A549 (cell line): ENCODE measurements around the gene ZNRD2. TPM values are rescaled to one million over a fixed set of nuclear protein-coding genes. Genes with fewer than 3 reads are reported as not detected.

ENCODE experiments used
- ATAC-seq, 2 experiments: fragments of 200-7000 bp in 1 of 2; fragments of >200 bp in 1 of 2; cut with Nextera tagmentation in 1 of 2; cut with Tn5 transposase in 1 of 2; 3 replicates each; pipeline versions ENCODE4 v1.8.0 to v1.9.1; 2018 to 2020; ENCODE audit warnings: mild to moderate bottlenecking in 1 of 2, moderate library complexity in 1 of 2
- CTCF ChIA-PET: fragments of 300-600 bp; sonication (Branson Sonifier 250); formaldehyde crosslinking; extraction: SDS; loops from one replicate; lab custom pipeline; 2021; ENCODE audit warnings: antibody characterized with exemption, inconsistent platforms; lab: Yijun Ruan, JAX
- POLR2A ChIA-PET: fragments of 350-600 bp; formaldehyde crosslinking; extraction: SDS; loops from one replicate; lab custom pipeline; 2021; ENCODE audit warnings: antibody characterized with exemption, inconsistent platforms; lab: Yijun Ruan, JAX
- DNase-seq, 2 experiments: peaks; one replicate each; pipeline versions ENCODE4 v3.0.0 to v3.0.0-alpha.2; 2011 to 2016; ENCODE audit warnings: low read depth in 1 of 2, low spot score in 1 of 2
- FAIRE-seq: peaks from 2 replicates; lab custom pipeline; 2011; peaks lifted over from hg19 to GRCh38; lab: Jason Lieb, UNC
- H3K27ac ChIP-seq, 2 experiments: fragments of >200 bp; sonication (Bioruptor Twin); formaldehyde crosslinking; 3 replicates each; pipeline ENCODE4 v1.5.1; 2016 to 2017
- H3K4me1 ChIP-seq: fragments of >200 bp; sonication (Bioruptor Twin); formaldehyde crosslinking; 3 replicates; pipeline ENCODE4 v1.6.1; 2016
- H3K4me2 ChIP-seq: fragments of >200 bp; sonication (Bioruptor Twin); formaldehyde crosslinking; 3 replicates; pipeline ENCODE4 v1.6.1; 2016
- H3K4me3 ChIP-seq: fragments of >200 bp; sonication (Bioruptor Twin); formaldehyde crosslinking; 3 replicates; pipeline ENCODE4 v1.5.1; 2016
- H3K9me3 ChIP-seq: fragments of >200 bp; sonication (Bioruptor Twin); formaldehyde crosslinking; 3 replicates; pipeline ENCODE4 v1.6.1; 2016
- BHLHE40 ChIP-seq: IDR thresholded peaks from 2 replicates; pipeline ENCODE4 v1.6.1; 2012; ENCODE audit warnings: low read depth, low read length, inconsistent platforms
- CBX8 ChIP-seq: fragments of 200-600 bp; sonication (generic); IDR thresholded peaks from 2 replicates; pipeline ENCODE4 v1.6.1; 2016
- CEBPB ChIP-seq, 2 experiments: fragments of >200 bp in 1 of 2; sonication (Bioruptor Twin) in 1 of 2; formaldehyde crosslinking in 1 of 2; IDR thresholded peaks; 2 replicates each; pipeline ENCODE4 v1.6.1; 2012 to 2016
- EHMT2 ChIP-seq: fragments of 200-600 bp; sonication (generic); IDR thresholded peaks from 2 replicates; pipeline ENCODE4 v1.6.1; 2016; ENCODE audit warnings: antibody characterized with exemption, low read depth, mild to moderate bottlenecking, moderate library complexity
- ESRRA ChIP-seq: fragments of 150-350 bp; IDR thresholded peaks from 2 replicates; pipeline ENCODE4 v1.6.1; 2014; ENCODE audit warnings: mild to moderate bottlenecking, low read length, borderline replicate concordance
- FOSB ChIP-seq: fragments of 250-450 bp; sonication (Bioruptor Pico); IDR thresholded peaks from 2 replicates; pipeline ENCODE4 v1.5.0; 2020; ENCODE audit warnings: mild to moderate bottlenecking, moderate library complexity
- FOSL2 ChIP-seq, 2 experiments: fragments of 450-650 bp in 1 of 2; fragments of >200 bp in 1 of 2; sonication (Bioruptor Twin) in 1 of 2; formaldehyde crosslinking; IDR thresholded peaks; 2 replicates each; pipeline versions ENCODE4 v1.5.0 to v1.6.1; 2016 to 2020; ENCODE audit warnings: mild to moderate bottlenecking in 1 of 2, moderate library complexity in 1 of 2
- GATA3 ChIP-seq: IDR thresholded peaks from 2 replicates; pipeline ENCODE4 v1.6.1; 2012; ENCODE audit warnings: borderline replicate concordance
- HES2 ChIP-seq: fragments of >200 bp; sonication (Bioruptor Twin); formaldehyde crosslinking; IDR thresholded peaks from 2 replicates; pipeline ENCODE4 v1.6.1; 2016
- HOXB13 ChIP-seq: fragments of 250-450 bp; sonication (Bioruptor Pico); IDR thresholded peaks from 2 replicates; pipeline ENCODE4 v1.5.0; 2020; ENCODE audit warnings: low read depth, mild to moderate bottlenecking, moderate library complexity
- JUN ChIP-seq, 2 experiments: fragments of >200 bp; sonication (Bioruptor Twin); formaldehyde crosslinking; IDR thresholded peaks; 2 replicates in 1 of 2; 3 replicates in 1 of 2; pipeline ENCODE4 v1.6.1; 2016 to 2017
- KDM1A ChIP-seq: fragments of 200-600 bp; sonication (generic); IDR thresholded peaks from 2 replicates; pipeline ENCODE4 v1.6.1; 2016; ENCODE audit warnings: low read depth, mild to moderate bottlenecking
- KDM5A ChIP-seq: fragments of 200-600 bp; sonication (generic); IDR thresholded peaks from 2 replicates; pipeline ENCODE4 v1.6.1; 2016; ENCODE audit warnings: antibody characterized with exemption, mild to moderate bottlenecking
- MAFK ChIP-seq: fragments of 450-650 bp; IDR thresholded peaks from 2 replicates; pipeline ENCODE4 v1.6.1; 2014; ENCODE audit not compliant: partially characterized antibody
- MAZ ChIP-seq: fragments of 150-350 bp; IDR thresholded peaks from 2 replicates; pipeline ENCODE4 v1.6.1; 2014; ENCODE audit warnings: antibody characterized with exemption, low read depth, low read length, borderline replicate concordance
- NPAS2 ChIP-seq: fragments of 250-450 bp; sonication (Bioruptor Pico); IDR thresholded peaks from 2 replicates; pipeline ENCODE4 v1.8.0; 2022; ENCODE audit warnings: mild to moderate bottlenecking, moderate library complexity, borderline replicate concordance
- NR3C1 ChIP-seq: fragments of >200 bp; sonication (Bioruptor Twin); formaldehyde crosslinking; IDR thresholded peaks from 3 replicates; pipeline ENCODE4 v1.6.1; 2017
- PHF8 ChIP-seq: fragments of 200-600 bp; sonication (generic); IDR thresholded peaks from 2 replicates; pipeline ENCODE4 v1.6.1; 2016; ENCODE audit warnings: low read depth, mild to moderate bottlenecking, antibody characterized with exemption, moderate library complexity, borderline replicate concordance
- POLR2A ChIP-seq: IDR thresholded peaks from 2 replicates; pipeline ENCODE4 v1.6.1; 2012; ENCODE audit warnings: mild to moderate bottlenecking, low read length
- RAD21 ChIP-seq, 2 experiments: fragments of >200 bp in 1 of 2; sonication (Bioruptor Twin) in 1 of 2; formaldehyde crosslinking in 1 of 2; IDR thresholded peaks in 1 of 2; conservative IDR thresholded peaks in 1 of 2; 2 replicates in 1 of 2; 3 replicates in 1 of 2; pipeline ENCODE4 v1.6.1; 2012 to 2018; ENCODE audit warnings: inconsistent platforms in 1 of 2
- RARB ChIP-seq: fragments of 250-450 bp; sonication (Bioruptor Pico); IDR thresholded peaks from 2 replicates; pipeline ENCODE4 v1.8.0; 2021; ENCODE audit warnings: mild to moderate bottlenecking, moderate library complexity
- RCOR1 ChIP-seq: fragments of 150-350 bp; IDR thresholded peaks from 2 replicates; pipeline ENCODE4 v1.6.1; 2014; ENCODE audit warnings: antibody characterized with exemption, low read length, low read depth
- RFX5 ChIP-seq: fragments of 450-650 bp; IDR thresholded peaks from 2 replicates; pipeline ENCODE4 v1.7.1; 2014; ENCODE audit warnings: antibody characterized with exemption, mild to moderate bottlenecking, moderate library complexity
- RNF2 ChIP-seq: fragments of 200-600 bp; sonication (generic); IDR thresholded peaks from 2 replicates; pipeline ENCODE4 v1.6.1; 2016; ENCODE audit warnings: low read depth, mild to moderate bottlenecking, antibody characterized with exemption, moderate library complexity, borderline replicate concordance
- USF2 ChIP-seq: fragments of 450-650 bp; IDR thresholded peaks from 2 replicates; pipeline ENCODE4 v1.6.1; 2014; ENCODE audit warnings: antibody characterized with exemption
- ZFP36 ChIP-seq: fragments of 450-650 bp; IDR thresholded peaks from 2 replicates; pipeline ENCODE4 v1.6.1; 2014; ENCODE audit warnings: borderline replicate concordance; ENCODE audit not compliant: partially characterized antibody
- WGBS: methylation state at CpG from one replicate; pipeline ENCODE4 v1.1.6; 2017; ENCODE audit errors: missing lambda C conversion rate; 5-methylcytosine and 5-hydroxymethylcytosine counted together
- polyA plus RNA-seq, 4 experiments: library from polyadenylated mRNA; depleted of rRNA in 3 of 4; stranded (reverse); fragments of >200 nt; fragmentation: RNase III in 1 of 4; extraction: RNeasy Plus Mini Kit Qiagen cat#74134 plus additional on column Dnase treatment in 1 of 4; gene quantifications; 2 replicates in 3 of 4; 3 replicates in 1 of 4; pipeline ENCODE4 v1.2.3, GENCODE V29; 2011 to 2017
- TF ChIP-seq, protein P1 (sequence below): IDR thresholded peaks from 2 replicates; pipeline ENCODE4 v1.6.1; 2012

ZNRD2 gene
- polyA plus RNA-seq, 2 of the 4 experiments (the other 2 are of a cell fraction) = 28.2 to 66.1 TPM

DNA sequence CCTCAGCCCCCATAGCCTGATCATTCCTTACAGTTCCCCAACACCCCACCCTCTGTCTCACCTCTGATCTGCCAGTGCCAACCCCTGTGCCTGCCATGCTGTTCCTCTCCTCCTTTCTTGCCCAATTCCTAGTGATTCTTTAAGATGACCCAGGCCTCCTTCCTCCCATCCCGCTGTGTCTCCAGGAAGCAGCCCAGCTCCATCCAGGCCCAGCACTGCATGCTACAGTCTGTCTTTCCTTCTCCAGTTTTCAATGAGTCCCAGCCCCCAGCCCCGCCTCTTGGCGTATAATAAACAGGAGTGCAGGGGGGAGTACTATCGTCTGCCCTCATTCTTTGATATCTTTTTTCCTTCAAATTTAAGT lies 24.4 kb upstream of the ZNRD2 start:
- no peak for FAIRE-seq
- WGBS = 91% methylated on average over 4 of the region's 4 CpGs
- no peak for DNase-seq
- Histone ChIP-seq H3K4me3 (no peak overlapping the region), H3K4me2 (no peak overlapping the region)
- POLR2A ChIA-PET = no interaction called here
- CTCF ChIA-PET = interaction anchor here (0.9 to 15.3 kb wide), 4 partner anchors 20 to 216 kb away, joined by 3 to 393 read pairs (median 3); partner anchors contain the start of genes FAM89B, LTBP3 and ZNRD2
- ATAC-seq = no peak
- TF ChIP-seq RCOR1 (no peak), RFX5 (no peak), USF2 (no peak), JUN (IDR thresholded peaks at IDR 0.05) (no peak), EHMT2 (no peak), FOSL2 (IDR thresholded peaks at IDR 0.05) (no peak), FOSL2 (CRISPR knock-in tag; IDR thresholded peaks at IDR 0.05) (no peak), KDM5A (no peak), POLR2A (no peak)
- TF ChIP-seq, all 56 proteins: peak for 0
- peaks cover 7% of the 10 kb centered on the region for H3K4me1 ChIP-seq
- no peaks in the 10 kb centered on the region for H3K9me3 ChIP-seq
- H3K27ac ChIP-seq = no peak overlapping the region

DNA sequence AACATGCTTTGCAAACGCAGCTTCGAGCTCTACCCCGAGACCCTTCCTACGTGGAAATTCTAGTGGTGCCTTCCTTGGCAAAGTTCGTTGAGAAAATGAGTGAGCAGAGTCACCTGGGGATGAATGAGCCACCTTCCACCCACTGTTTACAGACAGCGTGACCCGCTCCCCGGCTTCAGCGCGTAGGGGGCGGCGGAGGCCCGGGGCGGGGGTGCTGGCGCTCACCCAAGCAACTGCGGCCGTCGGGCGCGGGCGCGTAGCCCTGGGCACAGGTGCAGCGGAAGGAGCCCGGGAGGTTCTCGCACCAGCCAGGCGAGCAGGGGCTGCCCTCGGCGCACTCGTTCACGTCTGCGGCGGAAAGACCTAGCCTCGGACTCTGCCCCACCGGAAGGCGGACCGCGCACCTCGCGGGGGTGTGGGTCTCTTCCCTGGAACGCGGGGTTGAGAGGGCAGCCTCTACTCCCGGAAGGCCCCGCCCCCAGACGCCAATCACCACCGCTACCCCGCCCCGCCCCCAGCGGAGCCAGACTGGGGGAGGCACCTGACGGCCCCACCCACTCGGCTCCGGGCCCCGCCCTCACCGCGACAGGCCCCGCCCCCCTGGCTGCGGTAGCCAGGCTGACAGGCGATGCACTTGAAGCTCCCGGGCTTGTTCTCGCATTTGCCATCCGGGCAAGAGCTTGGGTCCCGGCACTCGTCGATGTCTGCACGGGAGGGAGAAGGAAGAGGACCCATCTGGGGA lies 23.9 kb upstream of the ZNRD2 start:
- POLR2A ChIA-PET = interaction anchor here (0.7 kb wide), 1 partner anchor 10 kb away, joined by 3 read pairs; no protein-coding TSS in a partner anchor
- CTCF ChIA-PET = interaction anchor here (1.2 to 15.3 kb wide), 3 partner anchors 20 to 162 kb away, joined by 3 to 393 read pairs (median 3); partner anchors contain the start of genes FAM89B, LTBP3 and ZNRD2
- TF ChIP-seq NPAS2 (no peak), FOSB (CRISPR knock-in tag) (no peak), HES2 (no peak)
- peak; percentile 49 to 55 for DNase-seq
- H3K27ac ChIP-seq = no peak overlapping the region
- H3K4me3 ChIP-seq = no peak overlapping the region
- H3K4me2 ChIP-seq = no peak overlapping the region
- H3K4me1 ChIP-seq = peaks cover 2% of the 10 kb centered on the region; the same call in 2 of the 3 replicates
- no peaks in the 10 kb centered on the region for H3K9me3 ChIP-seq
- peak in 1 of 2 experiments; percentile 63; a peak in 3 of 6 replicates for ATAC-seq
- WGBS = 92% methylated on average over 48 of the region's 64 CpGs
- FAIRE-seq = no peak

- Histone ChIP-seq H3K4me1 (peaks cover 8% of the 10 kb centered on the region; the same call in 2 of the 3 replicates), H3K4me2 (no peak overlapping the region), H3K27ac (no peak overlapping the region), H3K9me3 (no peaks in the 10 kb centered on the region), H3K4me3 (no peak overlapping the region)
- TF ChIP-seq RCOR1 (no peak), MAZ (no peak), KDM1A (no peak), GATA3 (no peak), BHLHE40 (no peak), HOXB13 (CRISPR knock-in tag) (no peak), CBX8 (no peak), RARB (no peak)
- no peak for FAIRE-seq
- 95% methylated on average over 48 of the region's 52 CpGs for WGBS
- no peak for ATAC-seq
- POLR2A ChIA-PET = no interaction called here
- CTCF ChIA-PET = interaction anchor here (15.3 kb wide), 1 partner anchor 19 kb away, joined by 393 read pairs; the partner anchor contains the start of genes FAM89B, LTBP3 and ZNRD2
- DNase-seq = no peak
Observed at GRCh38 chr11:65547446-65548125, 22.7 kb upstream of the ZNRD2 start.

DNA sequence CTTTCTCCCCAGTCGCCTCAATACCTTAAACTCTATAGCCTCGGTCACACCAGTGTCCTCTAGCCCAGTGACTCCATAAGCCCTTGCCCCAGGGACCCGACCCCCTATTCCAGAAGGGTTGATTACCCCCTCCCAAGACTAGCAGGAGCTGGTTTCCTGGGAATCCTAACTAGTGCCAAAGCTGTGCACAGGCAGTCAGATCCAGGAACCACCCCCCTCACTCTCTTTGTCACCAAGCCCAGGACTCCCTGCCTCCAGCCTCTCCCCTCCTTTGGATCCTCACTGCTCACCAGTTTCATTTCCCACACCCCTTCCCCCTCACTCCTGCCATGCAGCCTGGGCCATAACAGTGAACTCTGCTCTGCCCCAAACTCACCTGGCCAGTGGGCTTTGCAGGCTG lies 21.9 kb upstream of the ZNRD2 start:
- H3K27ac ChIP-seq = no peak overlapping the region
- H3K4me3 ChIP-seq = no peak overlapping the region
- ATAC-seq (no peak), DNase-seq (no peak), FAIRE-seq (no peak)
- no peak for TF ChIP-seq RAD21 (conservative IDR thresholded peaks at IDR 0.05 in 1 of 2, IDR thresholded peaks at IDR 0.05 in 1 of 2)
- TF ChIP-seq RFX5 = no peak
- no peak for TF ChIP-seq JUN (IDR thresholded peaks at IDR 0.05)
- no peak for TF ChIP-seq FOSB (CRISPR knock-in tag)
- TF ChIP-seq NR3C1 = no peak
- no peak for TF ChIP-seq PHF8
- TF ChIP-seq BHLHE40 = no peak
- TF ChIP-seq ZFP36 = no peak
- no peak for TF ChIP-seq CEBPB (IDR thresholded peaks at IDR 0.05)
- no peak for TF ChIP-seq MAFK
- no peak for TF ChIP-seq KDM5A
- no peak for TF ChIP-seq ESRRA
- TF ChIP-seq, protein P1, sequence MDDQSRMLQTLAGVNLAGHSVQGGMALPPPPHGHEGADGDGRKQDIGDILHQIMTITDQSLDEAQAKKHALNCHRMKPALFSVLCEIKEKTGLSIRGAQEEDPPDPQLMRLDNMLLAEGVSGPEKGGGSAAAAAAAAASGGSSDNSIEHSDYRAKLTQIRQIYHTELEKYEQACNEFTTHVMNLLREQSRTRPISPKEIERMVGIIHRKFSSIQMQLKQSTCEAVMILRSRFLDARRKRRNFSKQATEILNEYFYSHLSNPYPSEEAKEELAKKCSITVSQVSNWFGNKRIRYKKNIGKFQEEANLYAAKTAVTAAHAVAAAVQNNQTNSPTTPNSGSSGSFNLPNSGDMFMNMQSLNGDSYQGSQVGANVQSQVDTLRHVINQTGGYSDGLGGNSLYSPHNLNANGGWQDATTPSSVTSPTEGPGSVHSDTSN = no peak
- TF ChIP-seq RNF2 = no peak
- H3K4me1 ChIP-seq = peaks cover 16% of the 10 kb centered on the region
- CTCF ChIA-PET = interaction anchor here (0.7 to 15.3 kb wide), 4 partner anchors 8 to 40 kb away, joined by 3 to 393 read pairs (median 8); partner anchors contain the start of genes FAM89B, LTBP3 and ZNRD2
- POLR2A ChIA-PET = no interaction called here
- no peaks in the 10 kb centered on the region for H3K9me3 ChIP-seq
- H3K4me2 ChIP-seq = no peak overlapping the region
- WGBS = 98% methylated on average over 3 of the region's 3 CpGs
